Osteoblast (primary cell): Measurements from ENCODE around the gene IFRD2. TPM values are rescaled to one million over a fixed set of nuclear protein-coding genes. Genes with fewer than 3 reads are reported as not detected.
A peak's percentile ranks its signal among the peaks of the same experiment; 100 is the strongest.
"Not testable (repeated sequence)": the region's sequence is repeated elsewhere in the genome, so short reads cannot be mapped to it uniquely, and the experiment has no call there.

Experiments
- DNase-seq: peaks from one replicate; pipeline ENCODE4 v3.0.0; 2011; ENCODE audit warnings: low spot score, mixed read lengths; ENCODE audit not compliant: insufficient read length; ENCODE audit errors: missing footprints
- H2AFZ ChIP-seq: 2 replicates; pipeline ENCODE4 v1.6.0; 2011; ENCODE audit warnings: mild to moderate bottlenecking, low read length
- H3K27ac ChIP-seq: 2 replicates; pipeline ENCODE4 v1.5.1; 2011; ENCODE audit warnings: mild to moderate bottlenecking, low read depth, low read length, moderate library complexity
- H3K27me3 ChIP-seq: 2 replicates; pipeline ENCODE4 v1.6.0; 2012; ENCODE audit warnings: mild to moderate bottlenecking, control low read depth, inconsistent platforms, low read length, moderate library complexity; ENCODE audit not compliant: insufficient read depth
- H3K36me3 ChIP-seq: 2 replicates; pipeline ENCODE4 v1.5.1; 2011; ENCODE audit warnings: mild to moderate bottlenecking, low read length, control low read depth, moderate library complexity; ENCODE audit not compliant: insufficient read depth
- H3K4me1 ChIP-seq: 2 replicates; pipeline ENCODE4 v1.5.1; 2011; ENCODE audit warnings: mild to moderate bottlenecking, low read length, control low read depth, moderate library complexity; ENCODE audit not compliant: insufficient read depth
- H3K4me2 ChIP-seq: 2 replicates; pipeline ENCODE4 v1.6.0; 2011; ENCODE audit warnings: mild to moderate bottlenecking, low read length; ENCODE audit not compliant: insufficient read depth
- H3K4me3 ChIP-seq: fragments of 200-600 bp; sonication (generic); 3 replicates; pipeline ENCODE4 v1.5.1; 2012; ENCODE audit warnings: mild to moderate bottlenecking, low read length, inconsistent platforms; ENCODE audit not compliant: insufficient read depth
- H3K79me2 ChIP-seq: 2 replicates; pipeline ENCODE4 v1.6.0; 2012; ENCODE audit warnings: mild to moderate bottlenecking, low read length, control low read depth, inconsistent platforms; ENCODE audit not compliant: insufficient read depth
- H3K9me3 ChIP-seq: 2 replicates; pipeline ENCODE4 v1.5.1; 2011; ENCODE audit warnings: low read depth, low read length, control low read depth
- H4K20me1 ChIP-seq: 2 replicates; pipeline ENCODE4 v1.6.0; 2012; ENCODE audit warnings: mild to moderate bottlenecking, low read length, control low read depth; ENCODE audit not compliant: insufficient read depth
- total RNA-seq: library from RNA; depleted of rRNA; stranded (reverse); fragments of >200 nt; gene quantifications from 2 replicates; pipeline ENCODE4 v1.2.3, GENCODE V29; 2012
- TF ChIP-seq, protein P1 (sequence below): IDR thresholded peaks from 2 replicates; pipeline ENCODE4 v1.5.1; 2011; ENCODE audit warnings: mild to moderate bottlenecking, low read depth, low read length, moderate library complexity; ENCODE audit errors: extremely low read depth

The IFRD2 gene
- total RNA-seq, 1 donor = 65.1 TPM

GRCh38 chr3:50264964-50265485 is 27.2 kb downstream of the IFRD2 start:
- H3K27me3 ChIP-seq = no peaks in the 10 kb centered on the region
- no peak overlapping the region for H2AFZ ChIP-seq
- H3K4me2 ChIP-seq = no peak overlapping the region

GRCh38 chr3:50264383-50264963 is 27.8 kb downstream of the IFRD2 start:
- no peaks in the 10 kb centered on the region for H3K79me2 ChIP-seq
- H3K4me2 ChIP-seq = peak overlapping the region; percentile 57
- H3K27me3 ChIP-seq = no peaks in the 10 kb centered on the region
- H3K9me3 ChIP-seq = no peaks in the 10 kb centered on the region
- peaks cover 3% of the 10 kb centered on the region for H3K36me3 ChIP-seq
- H3K4me1 ChIP-seq = peaks cover 48% of the 10 kb centered on the region
- H3K4me3 ChIP-seq = peak overlapping the region; percentile 11
- TF ChIP-seq, protein P1, sequence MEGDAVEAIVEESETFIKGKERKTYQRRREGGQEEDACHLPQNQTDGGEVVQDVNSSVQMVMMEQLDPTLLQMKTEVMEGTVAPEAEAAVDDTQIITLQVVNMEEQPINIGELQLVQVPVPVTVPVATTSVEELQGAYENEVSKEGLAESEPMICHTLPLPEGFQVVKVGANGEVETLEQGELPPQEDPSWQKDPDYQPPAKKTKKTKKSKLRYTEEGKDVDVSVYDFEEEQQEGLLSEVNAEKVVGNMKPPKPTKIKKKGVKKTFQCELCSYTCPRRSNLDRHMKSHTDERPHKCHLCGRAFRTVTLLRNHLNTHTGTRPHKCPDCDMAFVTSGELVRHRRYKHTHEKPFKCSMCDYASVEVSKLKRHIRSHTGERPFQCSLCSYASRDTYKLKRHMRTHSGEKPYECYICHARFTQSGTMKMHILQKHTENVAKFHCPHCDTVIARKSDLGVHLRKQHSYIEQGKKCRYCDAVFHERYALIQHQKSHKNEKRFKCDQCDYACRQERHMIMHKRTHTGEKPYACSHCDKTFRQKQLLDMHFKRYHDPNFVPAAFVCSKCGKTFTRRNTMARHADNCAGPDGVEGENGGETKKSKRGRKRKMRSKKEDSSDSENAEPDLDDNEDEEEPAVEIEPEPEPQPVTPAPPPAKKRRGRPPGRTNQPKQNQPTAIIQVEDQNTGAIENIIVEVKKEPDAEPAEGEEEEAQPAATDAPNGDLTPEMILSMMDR = no peak
- no peaks in the 10 kb centered on the region for H4K20me1 ChIP-seq
- peak overlapping the region; percentile 54 for H3K27ac ChIP-seq
- peak; percentile 99 for DNase-seq
- no peak overlapping the region for H2AFZ ChIP-seq

More at GRCh38 chr3:50264964-50265485, 27.2 kb downstream of the IFRD2 start:
- Histone ChIP-seq H3K27ac (peak overlapping the region; percentile 40), H3K9me3 (no peaks in the 10 kb centered on the region), H3K4me3 (no peak overlapping the region), H3K79me2 (no peaks in the 10 kb centered on the region), H4K20me1 (no peaks in the 10 kb centered on the region), H3K36me3 (no peaks in the 10 kb centered on the region), H3K4me1 (peaks cover 50% of the 10 kb centered on the region)
- DNase-seq = peak; percentile 85
- TF ChIP-seq, protein P1 = no peak

- Histone ChIP-seq H3K4me1 (peaks cover 41% of the 10 kb centered on the region), H3K79me2 (no peaks in the 10 kb centered on the region), H3K27ac (peak overlapping the region; percentile 54), H3K4me3 (peak overlapping the region; percentile 11), H3K36me3 (peaks cover 9% of the 10 kb centered on the region), H3K27me3 (no peaks in the 10 kb centered on the region), H3K9me3 (no peaks in the 10 kb centered on the region), H4K20me1 (no peaks in the 10 kb centered on the region), H2AFZ (no peak overlapping the region), H3K4me2 (peak overlapping the region; percentile 57)
- TF ChIP-seq, protein P1 = no peak
- DNase-seq = peak; percentile 95
Observed at GRCh38 chr3:50263478-50264382, 28.5 kb downstream of the IFRD2 start.

GRCh38 chr3:50262778-50263177 is 29.5 kb downstream of the IFRD2 start:
- Histone ChIP-seq H3K4me1 (peaks cover 33% of the 10 kb centered on the region), H2AFZ (no peak overlapping the region), H3K27me3 (no peaks in the 10 kb centered on the region), H4K20me1 (no peaks in the 10 kb centered on the region), H3K9me3 (no peaks in the 10 kb centered on the region), H3K4me2 (no peak overlapping the region), H3K79me2 (peaks cover 6% of the 10 kb centered on the region), H3K36me3 (peaks cover 19% of the 10 kb centered on the region), H3K4me3 (no peak overlapping the region), H3K27ac (no peak overlapping the region)
- TF ChIP-seq, protein P1 = no peak
- DNase-seq = peak; percentile 72

GRCh38 chr3:50262200-50262599 is 30.0 kb downstream of the IFRD2 start:
- not testable (repeated sequence) for DNase-seq, H3K27ac ChIP-seq, H3K79me2 ChIP-seq, H3K27me3 ChIP-seq, H3K9me3 ChIP-seq, H3K4me2 ChIP-seq, H2AFZ ChIP-seq, H3K4me3 ChIP-seq, H4K20me1 ChIP-seq
- Histone ChIP-seq H3K36me3 (peaks cover 23% of the 10 kb centered on the region), H3K4me1 (peaks cover 30% of the 10 kb centered on the region)
